Loucy (cell line): Measurements from ENCODE around the gene BRI3.

Source experiments
- EZH2phosphoT487 ChIP-seq: fragments of 200-600 bp; IDR thresholded peaks from 2 replicates; pipeline ENCODE4 v1.6.1; 2018; ENCODE audit warnings: antibody characterized with exemption, mild to moderate bottlenecking, moderate library complexity, borderline replicate concordance
- TF ChIP-seq, protein P1 (sequence below): fragments of 200-600 bp; sonication (generic); conservative IDR thresholded peaks from 2 replicates; pipeline ENCODE4 v1.5.1; 2014; ENCODE audit warnings: mild to moderate bottlenecking, antibody characterized with exemption, low read length

- TF ChIP-seq, protein P1, sequence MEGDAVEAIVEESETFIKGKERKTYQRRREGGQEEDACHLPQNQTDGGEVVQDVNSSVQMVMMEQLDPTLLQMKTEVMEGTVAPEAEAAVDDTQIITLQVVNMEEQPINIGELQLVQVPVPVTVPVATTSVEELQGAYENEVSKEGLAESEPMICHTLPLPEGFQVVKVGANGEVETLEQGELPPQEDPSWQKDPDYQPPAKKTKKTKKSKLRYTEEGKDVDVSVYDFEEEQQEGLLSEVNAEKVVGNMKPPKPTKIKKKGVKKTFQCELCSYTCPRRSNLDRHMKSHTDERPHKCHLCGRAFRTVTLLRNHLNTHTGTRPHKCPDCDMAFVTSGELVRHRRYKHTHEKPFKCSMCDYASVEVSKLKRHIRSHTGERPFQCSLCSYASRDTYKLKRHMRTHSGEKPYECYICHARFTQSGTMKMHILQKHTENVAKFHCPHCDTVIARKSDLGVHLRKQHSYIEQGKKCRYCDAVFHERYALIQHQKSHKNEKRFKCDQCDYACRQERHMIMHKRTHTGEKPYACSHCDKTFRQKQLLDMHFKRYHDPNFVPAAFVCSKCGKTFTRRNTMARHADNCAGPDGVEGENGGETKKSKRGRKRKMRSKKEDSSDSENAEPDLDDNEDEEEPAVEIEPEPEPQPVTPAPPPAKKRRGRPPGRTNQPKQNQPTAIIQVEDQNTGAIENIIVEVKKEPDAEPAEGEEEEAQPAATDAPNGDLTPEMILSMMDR, result no peak
- no peak for TF ChIP-seq EZH2phosphoT487
Observed at GRCh38 chr7:98234429-98235147, 46.9 kb upstream of the BRI3 start.
